MM.1S (cell line): ENCODE results near the gene CCL7.

ENCODE experiments used
- DNase-seq: peaks from one replicate; pipeline ENCODE4 v3.0.0-alpha.2; 2015
- H2AFZ ChIP-seq: fragments of 300-600 bp; sonication (generic); 2 replicates; pipeline ENCODE4 v1.6.0; 2016; ENCODE audit warnings: antibody characterized with exemption, low read length
- H3F3A ChIP-seq: fragments of 300-600 bp; sonication (generic); 2 replicates; pipeline ENCODE4 v1.6.1; 2016; ENCODE audit warnings: mild to moderate bottlenecking, antibody characterized with exemption, low read length, moderate library complexity, mixed read lengths; ENCODE audit not compliant: insufficient read depth
- H3K27ac ChIP-seq: fragments of 300-600 bp; sonication (generic); 2 replicates; pipeline ENCODE4 v1.5.1; 2016; ENCODE audit warnings: mild to moderate bottlenecking, low read length
- H3K27me3 ChIP-seq: fragments of 300-600 bp; sonication (generic); replicated peaks from 2 replicates; pipeline ENCODE4 v1.6.0; 2016; ENCODE audit warnings: low read length; ENCODE audit not compliant: insufficient read depth
- H3K36me3 ChIP-seq: fragments of 300-600 bp; sonication (generic); replicated peaks from 2 replicates; pipeline ENCODE4 v1.6.1; 2016; ENCODE audit warnings: mild to moderate bottlenecking, low read length, mixed read lengths; ENCODE audit not compliant: insufficient read depth
- H3K4me1 ChIP-seq: fragments of 300-600 bp; sonication (generic); 2 replicates; pipeline ENCODE4 v1.6.1; 2016; ENCODE audit warnings: low read length, mixed read lengths
- H3K4me2 ChIP-seq: fragments of 300-600 bp; sonication (generic); 2 replicates; pipeline ENCODE4 v1.6.0; 2016; ENCODE audit warnings: low read depth, low read length
- H3K4me3 ChIP-seq: fragments of 300-600 bp; sonication (generic); 2 replicates; pipeline ENCODE4 v1.5.1; 2016; ENCODE audit warnings: low read length, mixed read lengths
- H3K79me2 ChIP-seq: fragments of 300-600 bp; sonication (generic); 2 replicates; pipeline ENCODE4 v1.6.1; 2016; ENCODE audit warnings: mixed run types, low read length, mixed read lengths
- H3K9ac ChIP-seq: fragments of 300-600 bp; sonication (generic); 2 replicates; pipeline ENCODE4 v1.6.1; 2016; ENCODE audit warnings: low read length, mixed read lengths
- H3K9me2 ChIP-seq: fragments of 300-600 bp; sonication (generic); replicated peaks from 2 replicates; pipeline ENCODE4 v1.6.1; 2016; ENCODE audit warnings: mild to moderate bottlenecking, low read length, mixed read lengths; ENCODE audit not compliant: insufficient read depth
- H3K9me3 ChIP-seq: fragments of 300-600 bp; sonication (generic); replicated peaks from 2 replicates; pipeline ENCODE4 v1.6.1; 2016; ENCODE audit warnings: mild to moderate bottlenecking, low read length, mixed read lengths; ENCODE audit not compliant: insufficient read depth
- H4K20me1 ChIP-seq: fragments of 300-600 bp; sonication (generic); 2 replicates; pipeline ENCODE4 v1.6.1; 2016; ENCODE audit warnings: mild to moderate bottlenecking, low read length, moderate library complexity, mixed read lengths; ENCODE audit not compliant: insufficient read depth
- EZH2 ChIP-seq: fragments of 300-600 bp; sonication (generic); optimal IDR thresholded peaks from 2 replicates; pipeline ENCODE3; 2017; ENCODE audit warnings: low read depth, mild to moderate bottlenecking, antibody characterized with exemption, low read length, mixed read lengths
- EZH2phosphoT487 ChIP-seq: fragments of 300-600 bp; sonication (generic); IDR thresholded peaks from 2 replicates; pipeline ENCODE4 v1.6.1; 2018; ENCODE audit warnings: antibody characterized with exemption, low read length
- TF ChIP-seq, protein P1 (sequence below): fragments of 300-600 bp; sonication (generic); IDR thresholded peaks from 2 replicates; pipeline ENCODE4 v1.5.1; 2016; ENCODE audit warnings: antibody characterized with exemption, low read length, mixed read lengths

The CCL7 gene

DNA sequence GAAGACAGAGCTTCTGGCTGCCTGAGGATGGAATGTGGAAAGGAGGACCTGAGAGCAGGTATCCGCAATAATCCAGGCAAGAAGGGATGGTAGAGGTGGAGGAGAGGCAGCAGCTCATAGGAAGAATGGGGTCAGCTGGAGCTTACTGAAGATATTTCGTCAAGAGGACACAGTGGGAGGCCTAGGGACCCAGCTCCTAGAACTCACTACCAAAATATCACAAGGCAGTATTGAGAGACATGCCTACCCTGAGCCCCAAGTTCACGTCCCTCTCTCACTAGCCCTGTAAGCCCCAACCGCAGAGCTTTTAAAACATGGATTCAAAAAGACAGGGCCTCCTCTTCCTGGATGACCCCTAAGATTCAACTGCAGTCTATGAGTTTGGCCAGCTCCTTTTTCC is 35.0 kb downstream of the CCL7 start:
- Histone ChIP-seq H3K27me3 (no peaks in the 10 kb centered on the region), H3K9me3 (no peaks in the 10 kb centered on the region), H3K9me2 (no peaks in the 10 kb centered on the region), H4K20me1 (no peaks in the 10 kb centered on the region), H3F3A (peaks cover 14% of the 10 kb centered on the region), H3K4me2 (no peak overlapping the region), H3K9ac (no peak overlapping the region), H3K27ac (no peak overlapping the region), H3K36me3 (no peaks in the 10 kb centered on the region), H2AFZ (no peak overlapping the region), H3K79me2 (no peaks in the 10 kb centered on the region), H3K4me1 (peaks cover 46% of the 10 kb centered on the region), H3K4me3 (no peak overlapping the region)
- no peak for DNase-seq
- TF ChIP-seq EZH2 (no peak), EZH2phosphoT487 (no peak)

DNA sequence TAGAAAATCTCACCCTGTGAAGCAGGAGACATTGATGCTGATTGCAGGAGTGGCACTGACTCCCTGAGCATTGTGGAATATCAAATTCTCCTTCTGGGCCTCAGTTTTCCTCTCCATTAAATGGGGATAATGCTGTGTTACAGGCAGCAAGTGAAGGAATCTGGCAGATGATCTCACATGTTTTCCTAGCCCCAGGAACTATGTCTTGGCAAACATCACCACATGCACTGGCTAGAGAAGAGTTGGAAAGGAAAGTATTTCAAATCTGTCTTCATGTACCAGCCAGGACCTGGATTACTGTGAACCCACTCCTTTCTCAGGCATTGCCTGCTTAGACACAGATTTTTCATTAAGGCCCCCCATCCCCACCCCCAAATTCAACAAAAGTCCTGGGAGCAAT is 35.6 kb downstream of the CCL7 start:
- H3K4me3 ChIP-seq = no peak overlapping the region
- H3K27me3 ChIP-seq = no peaks in the 10 kb centered on the region
- H3F3A ChIP-seq = peaks cover 11% of the 10 kb centered on the region
- no peak overlapping the region for H3K27ac ChIP-seq
- no peak overlapping the region for H3K9ac ChIP-seq
- no peaks in the 10 kb centered on the region for H3K9me3 ChIP-seq
- no peak overlapping the region for H3K4me2 ChIP-seq
- H3K9me2 ChIP-seq = no peaks in the 10 kb centered on the region
- TF ChIP-seq, protein P1, sequence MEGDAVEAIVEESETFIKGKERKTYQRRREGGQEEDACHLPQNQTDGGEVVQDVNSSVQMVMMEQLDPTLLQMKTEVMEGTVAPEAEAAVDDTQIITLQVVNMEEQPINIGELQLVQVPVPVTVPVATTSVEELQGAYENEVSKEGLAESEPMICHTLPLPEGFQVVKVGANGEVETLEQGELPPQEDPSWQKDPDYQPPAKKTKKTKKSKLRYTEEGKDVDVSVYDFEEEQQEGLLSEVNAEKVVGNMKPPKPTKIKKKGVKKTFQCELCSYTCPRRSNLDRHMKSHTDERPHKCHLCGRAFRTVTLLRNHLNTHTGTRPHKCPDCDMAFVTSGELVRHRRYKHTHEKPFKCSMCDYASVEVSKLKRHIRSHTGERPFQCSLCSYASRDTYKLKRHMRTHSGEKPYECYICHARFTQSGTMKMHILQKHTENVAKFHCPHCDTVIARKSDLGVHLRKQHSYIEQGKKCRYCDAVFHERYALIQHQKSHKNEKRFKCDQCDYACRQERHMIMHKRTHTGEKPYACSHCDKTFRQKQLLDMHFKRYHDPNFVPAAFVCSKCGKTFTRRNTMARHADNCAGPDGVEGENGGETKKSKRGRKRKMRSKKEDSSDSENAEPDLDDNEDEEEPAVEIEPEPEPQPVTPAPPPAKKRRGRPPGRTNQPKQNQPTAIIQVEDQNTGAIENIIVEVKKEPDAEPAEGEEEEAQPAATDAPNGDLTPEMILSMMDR = no peak
- no peak for TF ChIP-seq EZH2phosphoT487
- no peak for TF ChIP-seq EZH2
- no peaks in the 10 kb centered on the region for H3K79me2 ChIP-seq
- no peaks in the 10 kb centered on the region for H4K20me1 ChIP-seq
- H3K4me1 ChIP-seq = peaks cover 40% of the 10 kb centered on the region
- no peak overlapping the region for H2AFZ ChIP-seq
- no peaks in the 10 kb centered on the region for H3K36me3 ChIP-seq
- DNase-seq = no peak

DNA sequence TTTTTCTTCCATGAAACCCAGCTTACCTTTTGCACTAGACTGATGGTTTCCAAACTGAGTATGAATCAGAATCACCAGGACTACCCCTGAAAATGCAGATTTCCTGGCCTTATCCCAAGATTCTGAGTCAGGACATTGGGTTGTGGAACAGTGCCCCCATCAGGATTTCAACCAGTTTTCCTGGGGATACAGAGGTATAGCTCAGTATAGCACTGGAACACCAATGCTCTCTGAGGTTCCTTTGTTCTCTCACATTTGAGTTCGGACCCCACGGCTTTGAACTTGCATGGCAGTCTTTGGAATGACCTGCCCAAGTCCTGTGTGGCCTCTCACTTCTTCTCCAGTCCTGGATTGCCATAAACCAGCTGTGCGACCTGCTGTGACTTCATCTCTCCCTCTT is 36.4 kb downstream of the CCL7 start:
- Histone ChIP-seq H2AFZ (no peak overlapping the region), H3K9ac (no peak overlapping the region), H3K36me3 (no peaks in the 10 kb centered on the region), H4K20me1 (no peaks in the 10 kb centered on the region), H3F3A (peaks cover 3% of the 10 kb centered on the region), H3K27ac (no peak overlapping the region), H3K4me2 (no peak overlapping the region), H3K9me2 (no peaks in the 10 kb centered on the region), H3K79me2 (no peaks in the 10 kb centered on the region), H3K27me3 (no peaks in the 10 kb centered on the region), H3K4me1 (peaks cover 32% of the 10 kb centered on the region), H3K4me3 (no peak overlapping the region), H3K9me3 (no peaks in the 10 kb centered on the region)
- TF ChIP-seq, protein P1 = no peak
- TF ChIP-seq EZH2 (no peak), EZH2phosphoT487 (no peak)
- DNase-seq = no peak

DNA sequence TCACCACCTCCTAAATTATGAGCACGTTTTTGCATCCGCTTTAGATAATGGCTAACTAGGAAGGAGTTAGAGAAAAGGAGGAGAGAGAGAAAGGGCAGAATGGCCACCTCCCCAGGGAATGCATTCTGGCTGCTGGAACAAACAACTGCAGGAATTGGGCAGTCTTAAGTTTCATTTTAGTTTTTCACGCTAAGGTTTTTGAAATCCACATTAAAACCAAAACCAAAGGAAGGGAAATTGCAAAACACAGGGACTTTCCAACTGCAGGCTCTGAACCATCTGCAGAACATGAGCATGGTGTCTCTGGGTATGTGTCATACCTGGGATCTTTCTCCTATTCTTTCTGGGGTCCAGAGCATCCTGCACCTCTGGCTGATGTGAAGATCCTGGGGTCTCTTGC is 37.1 kb downstream of the CCL7 start:
- no peak for TF ChIP-seq EZH2
- TF ChIP-seq, protein P1 = no peak
- no peak for TF ChIP-seq EZH2phosphoT487
- H4K20me1 ChIP-seq = no peaks in the 10 kb centered on the region
- peak overlapping the region; percentile 40 for H3K4me2 ChIP-seq
- H3K4me1 ChIP-seq = peaks cover 25% of the 10 kb centered on the region
- no peaks in the 10 kb centered on the region for H3K27me3 ChIP-seq
- H3K9me2 ChIP-seq = no peaks in the 10 kb centered on the region
- H3F3A ChIP-seq = no peaks in the 10 kb centered on the region
- no peaks in the 10 kb centered on the region for H3K79me2 ChIP-seq
- no peak overlapping the region for H3K9ac ChIP-seq
- H2AFZ ChIP-seq = no peak overlapping the region
- DNase-seq = no peak
- no peaks in the 10 kb centered on the region for H3K36me3 ChIP-seq
- H3K4me3 ChIP-seq = no peak overlapping the region
- no peak overlapping the region for H3K27ac ChIP-seq
- H3K9me3 ChIP-seq = no peaks in the 10 kb centered on the region
